ENCODE measurements around the gene MAGI1.

Gene MAGI1

GRCh38 chr3:66014651-66015050 lies 24.1 kb downstream of the MAGI1 start:
- DNase-seq (ENCODE audit: low read depth in 3 of 3) = no peak

GRCh38 chr3:66014056-66014455 lies 24.7 kb downstream of the MAGI1 start:
- DNase-seq (ENCODE audit: low read depth in 3 of 3) = no peak

GRCh38 chr3:66012711-66013110 lies 26.0 kb downstream of the MAGI1 start:
- DNase-seq (ENCODE audit: low read depth in 3 of 3) = no peak

- no peak for DNase-seq (ENCODE audit: low read depth in 3 of 3)
Observed at GRCh38 chr3:66010739-66011655, 27.7 kb downstream of the MAGI1 start.

- DNase-seq (ENCODE audit: low read depth in 3 of 3) = no peak
Observed at GRCh38 chr3:66010348-66010738, 28.4 kb downstream of the MAGI1 start.

GRCh38 chr3:66004244-66004643 lies 34.5 kb downstream of the MAGI1 start:
- DNase-seq (ENCODE audit: low read depth in 3 of 3) = no peak

- DNase-seq (ENCODE audit: low read depth in 3 of 3) = no peak
Observed at GRCh38 chr3:66001626-66002025, 37.1 kb downstream of the MAGI1 start.

GRCh38 chr3:66000506-66000905 lies 38.2 kb downstream of the MAGI1 start:
- no peak for DNase-seq (ENCODE audit: low read depth in 3 of 3)

- no peak for DNase-seq (ENCODE audit: low read depth in 3 of 3)
Observed at GRCh38 chr3:65999606-66000005, 39.1 kb downstream of the MAGI1 start.

GRCh38 chr3:65996589-65996988 lies 42.1 kb downstream of the MAGI1 start:
- DNase-seq (ENCODE audit: low read depth in 3 of 3) = no peak

GRCh38 chr3:65995515-65995914 lies 43.2 kb downstream of the MAGI1 start:
- no peak for DNase-seq (ENCODE audit: low read depth in 3 of 3)

GRCh38 chr3:65995030-65995429 lies 43.7 kb downstream of the MAGI1 start:
- no peak for DNase-seq (ENCODE audit: low read depth in 3 of 3)

GRCh38 chr3:65993134-65993900 lies 45.4 kb downstream of the MAGI1 start:
- no peak for DNase-seq (ENCODE audit: low read depth in 3 of 3)

- DNase-seq (ENCODE audit: low read depth in 3 of 3) = no peak
Observed at GRCh38 chr3:65992106-65992505, 46.6 kb downstream of the MAGI1 start.

- no peak for DNase-seq (ENCODE audit: low read depth in 3 of 3)
Observed at GRCh38 chr3:65988411-65989180, 50.1 kb downstream of the MAGI1 start.

GRCh38 chr3:65986285-65986684 lies 52.4 kb downstream of the MAGI1 start:
- DNase-seq (ENCODE audit: low read depth in 3 of 3) = no peak

- DNase-seq (ENCODE audit: low read depth in 3 of 3) = no peak
Observed at GRCh38 chr3:65984975-65985374, 53.7 kb downstream of the MAGI1 start.

- DNase-seq (ENCODE audit: low read depth in 3 of 3) = no peak
Observed at GRCh38 chr3:65983100-65983499, 55.6 kb downstream of the MAGI1 start.

GRCh38 chr3:65979731-65980130 lies 59.0 kb downstream of the MAGI1 start:
- DNase-seq (ENCODE audit: low read depth in 3 of 3) = no peak

- DNase-seq (ENCODE audit: low read depth in 3 of 3) = no peak
Observed at GRCh38 chr3:65979162-65979561, 59.6 kb downstream of the MAGI1 start.

- no peak for DNase-seq (ENCODE audit: low read depth in 3 of 3)
Observed at GRCh38 chr3:65978116-65978515, 60.6 kb downstream of the MAGI1 start.

GRCh38 chr3:65975032-65975431 lies 63.7 kb downstream of the MAGI1 start:
- no peak for DNase-seq (ENCODE audit: low read depth in 3 of 3)
